IMR-90 (cell line): ENCODE measurements around the gene HES1. TPM values are rescaled to one million over a fixed set of nuclear protein-coding genes. Genes with fewer than 3 reads are reported as not detected.

ENCODE experiments used
- ATAC-seq: fragments of 200-7000 bp; cut with Tn5 transposase; 2 replicates; pipeline ENCODE4 v1.9.1; 2020; ENCODE audit warnings: low read depth, mild to moderate bottlenecking, moderate library complexity
- BruUV-seq: library from RNA; stranded (reverse); fragments of 400-500 nt; replicated peaks from 2 replicates; lab custom pipeline; 2021; lab: Mats Ljungman, UMichigan
- CTCF ChIA-PET: fragments of 300-600 bp; formaldehyde crosslinking; extraction: SDS; loops from one replicate; lab custom pipeline; 2021; ENCODE audit warnings: antibody characterized with exemption; lab: Yijun Ruan, JAX
- POLR2A ChIA-PET: fragments of 300-600 bp; sonication (Branson Sonifier 250); formaldehyde crosslinking; loops from one replicate; lab custom pipeline; 2022; ENCODE audit warnings: antibody characterized with exemption; ENCODE audit not compliant: unreplicated experiment; lab: Charles Lee
- DNase-seq: peaks from one replicate; pipeline ENCODE4 v3.0.0; 2013
- H2AFZ ChIP-seq: replicated peaks from 2 replicates; pipeline ENCODE3; 2013; ENCODE audit warnings: low read length, mild to moderate bottlenecking; ENCODE audit not compliant: poor library complexity
- H2AK5ac ChIP-seq: 2 replicates; pipeline ENCODE4 v1.6.1; 2013; ENCODE audit warnings: low read depth, low read length, inconsistent platforms
- H2AK9ac ChIP-seq: replicated peaks from 2 replicates; pipeline ENCODE3; 2013; ENCODE audit warnings: mild to moderate bottlenecking, low read depth, low read length, moderate library complexity; ENCODE audit not compliant: poor library complexity
- H2BK120ac ChIP-seq: 2 replicates; pipeline ENCODE4 v1.6.1; 2013; ENCODE audit warnings: low read depth, low read length, inconsistent platforms
- H2BK15ac ChIP-seq: 3 replicates; pipeline ENCODE4 v1.6.1; 2013; ENCODE audit warnings: low read depth, low read length, inconsistent platforms
- H2BK20ac ChIP-seq: 2 replicates; pipeline ENCODE4 v1.6.1; 2013; ENCODE audit warnings: low read depth, mild to moderate bottlenecking, inconsistent platforms, low read length, moderate library complexity
- H2BK5ac ChIP-seq: 2 replicates; pipeline ENCODE4 v1.6.1; 2013; ENCODE audit warnings: mild to moderate bottlenecking, low read depth, low read length, inconsistent platforms; ENCODE audit not compliant: poor library complexity, severe bottlenecking
- H3K14ac ChIP-seq: replicated peaks from 2 replicates; pipeline ENCODE4 v1.6.1; 2013; ENCODE audit warnings: low read depth, low read length, inconsistent platforms
- H3K18ac ChIP-seq: 2 replicates; pipeline ENCODE4 v1.6.1; 2013; ENCODE audit warnings: low read depth, low read length, control low read depth
- H3K23ac ChIP-seq: 2 replicates; pipeline ENCODE4 v1.6.1; 2013; ENCODE audit warnings: low read depth, low read length, inconsistent platforms
- H3K27ac ChIP-seq: 2 replicates; pipeline ENCODE4 v1.5.1; 2013; ENCODE audit warnings: mild to moderate bottlenecking, control low read depth, low read length; ENCODE audit not compliant: insufficient read depth
- H3K27me3 ChIP-seq: 2 replicates; pipeline ENCODE4 v1.6.1; 2013; ENCODE audit warnings: low read length; ENCODE audit not compliant: control insufficient read depth, insufficient read depth
- H3K36me3 ChIP-seq: 2 replicates; pipeline ENCODE4 v1.6.1; 2013; ENCODE audit warnings: low read length, mixed read lengths; ENCODE audit not compliant: control insufficient read depth, insufficient read depth
- H3K4ac ChIP-seq: 2 replicates; pipeline ENCODE4 v1.6.1; 2013; ENCODE audit warnings: low read depth, low read length, inconsistent platforms
- H3K4me1 ChIP-seq: 2 replicates; pipeline ENCODE4 v1.6.1; 2013; ENCODE audit warnings: low read length, mixed read lengths; ENCODE audit not compliant: control insufficient read depth, insufficient read depth
- H3K4me2 ChIP-seq: 2 replicates; pipeline ENCODE4 v1.6.1; 2013; ENCODE audit warnings: low read depth, mild to moderate bottlenecking, control low read depth, low read length, moderate library complexity
- H3K4me3 ChIP-seq: 2 replicates; pipeline ENCODE4 v1.5.1; 2013; ENCODE audit warnings: low read depth, mild to moderate bottlenecking, control low read depth, low read length, moderate library complexity; ENCODE audit not compliant: insufficient read depth
- H3K56ac ChIP-seq: 2 replicates; pipeline ENCODE4 v1.6.1; 2013; ENCODE audit warnings: low read length, inconsistent platforms; ENCODE audit not compliant: insufficient read depth; ENCODE audit errors: extremely low read depth
- H3K79me1 ChIP-seq, 2 experiments: 2 replicates each; pipeline ENCODE4 v1.6.1; 2013; ENCODE audit warnings: low read length in 2 of 2, inconsistent platforms in 1 of 2, low read depth in 1 of 2
- H3K9ac ChIP-seq: 2 replicates; pipeline ENCODE4 v1.6.1; 2013; ENCODE audit warnings: low read depth, low read length, control low read depth
- H3K9me1 ChIP-seq: 2 replicates; pipeline ENCODE4 v1.6.1; 2013; ENCODE audit warnings: low read length, inconsistent platforms; ENCODE audit not compliant: insufficient read depth
- H3K9me3 ChIP-seq: 2 replicates; pipeline ENCODE4 v1.6.1; 2013; ENCODE audit warnings: low read length; ENCODE audit not compliant: control insufficient read depth, insufficient read depth
- H4K20me1 ChIP-seq: 2 replicates; pipeline ENCODE4 v1.6.1; 2013; ENCODE audit warnings: low read length, inconsistent platforms; ENCODE audit not compliant: insufficient read depth
- H4K5ac ChIP-seq: 2 replicates; pipeline ENCODE4 v1.6.1; 2013; ENCODE audit warnings: mild to moderate bottlenecking, low read depth, low read length, control low read depth
- H4K8ac ChIP-seq, 2 experiments: 2 replicates each; pipeline ENCODE4 v1.6.1; 2013; ENCODE audit warnings: low read depth in 2 of 2, low read length in 2 of 2, control low read depth in 1 of 2, inconsistent platforms in 1 of 2
- H4K91ac ChIP-seq: 2 replicates; pipeline ENCODE4 v1.6.1; 2013; ENCODE audit warnings: low read depth, low read length, inconsistent platforms; ENCODE audit not compliant: insufficient read depth
- BHLHE40 ChIP-seq: fragments of 150-350 bp; IDR thresholded peaks from 2 replicates; pipeline ENCODE4 v1.6.1; 2016; ENCODE audit warnings: mild to moderate bottlenecking, low read depth, low read length
- CEBPB ChIP-seq: IDR thresholded peaks from 2 replicates; pipeline ENCODE4 v1.6.1; 2012; ENCODE audit warnings: low read depth, low read length, improper control_type of control experiment
- CTCF ChIP-seq: conservative IDR thresholded peaks from 2 replicates; pipeline ENCODE4 v1.5.1; 2012; ENCODE audit warnings: mild to moderate bottlenecking, low read depth, low read length, improper control_type of control experiment
- FOS ChIP-seq: fragments of 150-350 bp; IDR thresholded peaks from 2 replicates; pipeline ENCODE4 v1.6.1; 2016; ENCODE audit warnings: low read depth, low read length
- MAFK ChIP-seq: IDR thresholded peaks from 2 replicates; pipeline ENCODE4 v1.6.1; 2012; ENCODE audit warnings: low read depth, low read length, improper control_type of control experiment
- MXI1 ChIP-seq: IDR thresholded peaks from 2 replicates; pipeline ENCODE4 v1.6.1; 2012; ENCODE audit warnings: low read depth, mild to moderate bottlenecking, low read length, moderate library complexity, borderline replicate concordance
- POLR2A ChIP-seq: IDR thresholded peaks from 2 replicates; pipeline ENCODE4 v1.6.1; 2012; ENCODE audit warnings: mild to moderate bottlenecking, low read depth, low read length
- RAD21 ChIP-seq: IDR thresholded peaks from 2 replicates; pipeline ENCODE4 v1.6.1; 2012; ENCODE audit warnings: low read length, improper control_type of control experiment
- RCOR1 ChIP-seq: IDR thresholded peaks from 2 replicates; pipeline ENCODE4 v1.6.1; 2012; ENCODE audit warnings: mild to moderate bottlenecking, low read length, improper control_type of control experiment; ENCODE audit not compliant: insufficient replicate concordance
- USF2 ChIP-seq: fragments of 150-350 bp; IDR thresholded peaks from 2 replicates; pipeline ENCODE4 v1.6.1; 2017; ENCODE audit warnings: mild to moderate bottlenecking, antibody characterized with exemption, low read length, low read depth
- WGBS, 2 experiments: methylation state at CpG; one replicate each; pipeline versions ENCODE4 v1.1.5 to v1.1.7; 2013; ENCODE audit warnings: missing lambda C conversion rate in 2 of 2; ENCODE audit not compliant: insufficient read length in 1 of 2; ENCODE audit errors: extremely low coverage in 2 of 2; 5-methylcytosine and 5-hydroxymethylcytosine counted together
- dilution Hi-C: fragments of 300-500 bp; cut with HindIII; formaldehyde crosslinking; loops from one replicate; pipeline ENCODE4 v1.14.3; 2018; ENCODE audit warnings: low sequenced_read_pairs; ENCODE audit not compliant: unreplicated experiment
- in situ Hi-C: fragments of 300-500 bp; cut with MboI; formaldehyde crosslinking; loops from 3 replicates; pipeline ENCODE4 v1.14.3; 2019; ENCODE audit warnings: low sequenced_read_pairs, inconsistent platforms, mixed read lengths
- intact Hi-C: fragments of 100-400 bp; cut with micrococcal nuclease; formaldehyde crosslinking; loops from 2 replicates; pipeline ENCODE4 v1.10.0; 2022
- polyA plus RNA-seq, 3 experiments: library from polyadenylated mRNA; depleted of rRNA; stranded (reverse); fragments of >200 nt; gene quantifications; 2 replicates each; pipeline ENCODE4 v1.2.3, GENCODE V29; 2012; ENCODE audit warnings: low replicate concordance in 1 of 3
- total RNA-seq: library from RNA; depleted of rRNA; stranded (reverse); fragments of >200 nt; gene quantifications from 2 replicates; pipeline ENCODE4 v1.2.3, GENCODE V29; 2012

HES1 gene
- total and polyA plus RNA-seq, 2 of the 4 experiments (the other 2 are of a cell fraction), result 3.6 to 6.7 TPM

- Histone ChIP-seq H2BK20ac (no peak overlapping the region), H3K4me2 (no peak overlapping the region), H3K23ac (no peak overlapping the region), H2AFZ (no peak overlapping the region), H3K4me3 (no peak overlapping the region), H3K56ac (no peak overlapping the region), H3K9me1 (no peaks in the 10 kb centered on the region), H4K91ac (no peak overlapping the region), H4K5ac (no peak overlapping the region), H3K18ac (no peak overlapping the region), H2AK5ac (no peak overlapping the region), H4K8ac (no peak overlapping the region), H2BK120ac (no peak overlapping the region), H3K36me3 (no peaks in the 10 kb centered on the region), H3K9me3 (no peaks in the 10 kb centered on the region), H3K4me1 (0 out of 2 replicates have a peak, but pooled peaks cover 1% of the 10 kb centered on the region), H3K4ac (no peak overlapping the region), H2AK9ac (no peak overlapping the region), H3K27ac (no peak overlapping the region), H2BK5ac (no peak overlapping the region), H3K79me1 (no peaks in the 10 kb centered on the region), H4K20me1 (no peaks in the 10 kb centered on the region), H3K9ac (no peak overlapping the region), H2BK15ac (no peak overlapping the region), H3K14ac (no peak overlapping the region), H3K27me3 (peaks cover 36% of the 10 kb centered on the region)
- in situ Hi-C loops, result no loop called here
- WGBS, 2 experiments, result 0% methylated on average over 1 of the region's 4 CpGs; no CpG with 5 or more reads in 1 of the 2 experiments
- no peak for TF ChIP-seq BHLHE40
- no peak for TF ChIP-seq POLR2A
- no peak for TF ChIP-seq FOS
- no peak for TF ChIP-seq CTCF
- no peak for TF ChIP-seq RCOR1
- no peak for TF ChIP-seq USF2
- no peak for TF ChIP-seq CEBPB
- TF ChIP-seq MAFK, result no peak
- no peak for TF ChIP-seq MXI1
- no peak for TF ChIP-seq RAD21
- ChIA-PET POLR2A (no interaction called here), CTCF (no interaction called here)
- intact Hi-C loops, result no loop called here
- dilution Hi-C loops, result no loop called here
- ATAC-seq (no peak), DNase-seq (no peak)
- no TSS peak for BruUV-seq
These were observed 40.5 kb upstream of the HES1 start for GRCh38 chr3:194095464-194095863.
